IPS-18a (cell line): Measurements from ENCODE around the gene PACS2.
"Not testable (repeated sequence)": the region's sequence is repeated elsewhere in the genome, so short reads cannot be mapped to it uniquely, and the experiment has no call there.

Source experiments
- H3K27ac ChIP-seq: one replicate; pipeline ENCODE4 v1.5.1; 2013; ENCODE audit warnings: low read length
- H3K27me3 ChIP-seq: one replicate; pipeline ENCODE4 v1.6.1; 2013; ENCODE audit warnings: mild to moderate bottlenecking, low read length; ENCODE audit not compliant: control insufficient read depth, insufficient read depth
- H3K36me3 ChIP-seq: one replicate; pipeline ENCODE4 v1.6.1; 2013; ENCODE audit warnings: low read depth, low read length; ENCODE audit not compliant: control insufficient read depth
- H3K4me1 ChIP-seq: one replicate; pipeline ENCODE4 v1.6.1; 2013; ENCODE audit warnings: low read depth, low read length; ENCODE audit not compliant: control insufficient read depth
- H3K4me3 ChIP-seq: one replicate; pipeline ENCODE4 v1.5.1; 2013; ENCODE audit warnings: low read length
- H3K9ac ChIP-seq: one replicate; pipeline ENCODE4 v1.6.1; 2013; ENCODE audit warnings: mild to moderate bottlenecking, low read length, moderate library complexity
- H3K9me3 ChIP-seq: one replicate; pipeline ENCODE4 v1.6.1; 2013; ENCODE audit warnings: low read depth, low read length; ENCODE audit not compliant: control insufficient read depth

Gene PACS2

DNA sequence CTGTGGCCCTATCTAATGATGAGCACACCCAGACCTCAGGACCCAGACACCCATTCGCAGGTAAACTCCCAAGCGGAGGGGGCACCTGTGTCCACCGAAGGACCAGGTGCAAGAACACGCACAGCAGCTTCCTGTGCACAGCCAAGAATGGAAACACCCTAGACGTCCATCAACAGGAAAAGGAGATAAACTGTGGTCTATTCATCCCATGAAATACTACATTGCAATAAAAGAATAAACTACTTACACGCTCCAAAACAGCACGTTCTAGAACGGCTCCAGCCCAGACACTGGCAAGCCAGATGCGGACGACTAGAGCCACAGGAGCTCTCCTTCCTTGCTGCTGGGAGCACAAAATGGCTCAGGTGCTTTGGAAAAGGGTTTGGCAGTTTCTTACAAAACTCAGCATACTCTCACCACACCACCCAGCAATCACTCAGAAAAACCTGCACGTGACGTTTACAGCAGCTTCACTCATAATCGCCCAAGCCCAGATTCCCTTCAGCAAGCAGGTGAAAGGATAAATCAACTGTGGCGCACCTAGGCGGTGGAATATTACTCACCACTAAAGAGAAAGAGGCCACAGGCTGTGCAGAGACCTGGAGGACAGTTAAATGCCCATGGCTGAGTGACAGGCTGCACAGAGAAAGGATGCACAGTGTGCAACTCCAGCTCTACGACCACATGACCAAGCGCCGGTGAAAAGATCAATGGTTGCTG, 34.7 kb upstream of the PACS2 start:
- H3K27me3 ChIP-seq: no peaks in the 10 kb centered on the region
- peaks cover 4% of the 10 kb centered on the region for H3K4me1 ChIP-seq
- no peak overlapping the region for H3K4me3 ChIP-seq
- no peaks in the 10 kb centered on the region for H3K9me3 ChIP-seq
- no peak overlapping the region for H3K27ac ChIP-seq
- H3K9ac ChIP-seq: no peak overlapping the region
- H3K36me3 ChIP-seq: no peaks in the 10 kb centered on the region

DNA sequence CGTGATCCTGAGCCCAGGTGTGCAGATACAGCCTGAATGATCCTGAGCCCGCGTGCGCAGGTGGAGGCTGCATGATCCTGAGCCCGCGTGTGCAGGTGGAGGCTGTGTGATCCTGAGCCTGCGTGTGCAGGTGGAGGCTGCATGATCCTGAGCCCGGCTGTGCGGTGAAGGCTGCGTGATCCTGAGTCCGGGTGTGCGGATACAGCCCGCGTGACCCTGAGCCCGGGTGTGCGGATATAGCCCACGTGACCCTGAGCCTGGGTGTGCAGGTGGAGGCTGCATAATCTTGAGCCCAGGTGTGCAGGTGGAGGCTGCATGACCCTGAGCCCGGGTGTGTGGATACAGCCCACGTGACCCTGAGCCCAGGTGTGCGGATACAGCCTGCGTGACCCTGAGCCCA, 34.0 kb upstream of the PACS2 start:
- Histone ChIP-seq H3K27ac (no peak overlapping the region), H3K4me3 (no peak overlapping the region), H3K36me3 (no peaks in the 10 kb centered on the region), H3K27me3 (no peaks in the 10 kb centered on the region), H3K9ac (no peak overlapping the region), H3K9me3 (no peaks in the 10 kb centered on the region), H3K4me1 (peaks cover 4% of the 10 kb centered on the region)

DNA sequence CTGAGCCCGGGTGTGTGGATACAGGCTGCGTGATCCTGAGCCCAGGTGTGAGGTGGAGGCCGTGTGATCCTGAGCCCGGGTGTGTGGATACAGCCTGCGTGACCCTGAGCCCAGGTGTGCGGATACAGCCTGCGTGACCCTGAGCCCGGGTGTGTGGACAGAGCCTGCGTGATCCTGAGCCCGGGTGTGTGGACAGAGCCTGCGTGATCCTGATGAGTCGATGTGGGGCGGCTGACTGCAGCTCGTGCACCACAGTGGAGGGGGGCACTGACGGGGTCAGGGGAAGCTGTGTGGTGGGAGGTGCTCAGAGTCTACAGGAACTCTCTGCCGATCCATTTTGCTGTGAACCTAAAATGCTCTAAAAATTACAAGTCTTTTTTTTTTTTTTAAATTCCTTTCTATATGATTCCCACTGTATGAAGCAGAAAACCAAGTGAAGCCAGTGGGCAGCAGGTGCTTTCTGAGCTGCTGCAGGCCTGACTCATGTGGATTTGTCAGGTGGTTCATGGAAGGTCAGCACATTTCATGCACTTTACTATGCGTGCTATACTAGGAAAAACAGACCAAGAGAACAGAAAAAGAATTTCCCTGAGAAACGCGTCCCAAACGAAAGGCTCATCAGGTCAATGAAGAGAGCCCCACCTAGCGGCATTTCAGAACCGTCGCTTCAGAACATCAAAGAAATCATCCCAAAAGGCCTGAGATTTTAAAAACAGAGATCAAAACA, 33.0 kb upstream of the PACS2 start:
- Histone ChIP-seq H3K4me3 (no peak overlapping the region), H3K9me3 (no peaks in the 10 kb centered on the region), H3K9ac (no peak overlapping the region), H3K27me3 (no peaks in the 10 kb centered on the region), H3K27ac (no peak overlapping the region), H3K36me3 (no peaks in the 10 kb centered on the region), H3K4me1 (peaks cover 4% of the 10 kb centered on the region)

DNA sequence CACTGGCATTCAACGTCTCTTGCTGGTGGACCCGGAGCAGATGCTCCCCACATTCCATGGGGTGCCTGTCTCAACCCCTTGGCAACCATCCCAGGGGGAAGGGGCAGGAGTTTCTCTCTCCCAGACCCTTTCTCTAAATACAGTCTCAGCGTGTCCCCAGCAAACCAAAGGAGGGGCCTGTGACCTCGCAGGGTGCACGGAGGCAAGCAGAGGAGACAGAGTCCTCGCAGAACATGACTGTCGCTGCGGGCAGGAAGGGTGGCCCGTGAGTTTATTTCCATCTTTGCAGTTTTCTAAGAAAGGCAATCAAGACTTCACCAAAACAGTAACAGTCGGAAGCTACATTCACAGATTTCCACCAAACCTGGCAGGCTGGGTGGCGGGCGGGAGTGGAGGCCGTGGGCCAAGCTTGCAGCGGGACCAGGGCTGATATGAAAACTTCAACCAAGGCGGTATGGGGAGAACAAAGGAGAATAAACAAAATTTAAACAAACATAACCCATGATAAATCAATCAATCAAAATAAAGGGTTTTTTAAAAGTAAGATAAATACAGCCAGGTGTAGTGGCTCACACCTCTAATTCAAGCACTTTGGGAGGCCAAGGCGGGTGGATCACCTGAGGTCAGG, 32.3 kb upstream of the PACS2 start:
- Histone ChIP-seq H3K36me3 (no peaks in the 10 kb centered on the region), H3K4me3 (no peak overlapping the region), H3K27ac (no peak overlapping the region), H3K27me3 (no peaks in the 10 kb centered on the region), H3K9me3 (no peaks in the 10 kb centered on the region), H3K9ac (no peak overlapping the region), H3K4me1 (peaks cover 4% of the 10 kb centered on the region)

DNA sequence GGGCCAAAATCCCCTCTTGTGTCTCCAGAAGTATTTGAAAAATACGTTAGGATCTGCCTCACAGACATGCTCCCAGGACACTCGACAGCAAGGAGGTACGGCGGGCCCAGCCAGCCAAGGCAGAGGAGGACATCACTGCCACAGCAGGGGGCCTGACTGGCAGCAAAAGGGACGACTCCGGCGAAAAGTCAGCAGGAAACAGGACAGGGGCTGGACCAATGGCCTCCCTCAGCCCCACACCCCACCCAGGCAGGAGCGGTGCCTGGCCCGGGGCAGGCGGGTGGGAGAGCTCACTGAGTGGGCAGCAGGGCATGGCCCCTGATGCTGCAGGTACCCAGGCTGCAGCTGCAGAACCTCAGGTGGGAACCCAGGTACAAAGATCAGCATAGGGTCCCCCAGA, 31.5 kb upstream of the PACS2 start:
- Histone ChIP-seq H3K27me3 (no peaks in the 10 kb centered on the region), H3K9ac (no peak overlapping the region), H3K9me3 (no peaks in the 10 kb centered on the region), H3K27ac (no peak overlapping the region), H3K4me3 (no peak overlapping the region), H3K4me1 (peaks cover 4% of the 10 kb centered on the region), H3K36me3 (no peaks in the 10 kb centered on the region)

DNA sequence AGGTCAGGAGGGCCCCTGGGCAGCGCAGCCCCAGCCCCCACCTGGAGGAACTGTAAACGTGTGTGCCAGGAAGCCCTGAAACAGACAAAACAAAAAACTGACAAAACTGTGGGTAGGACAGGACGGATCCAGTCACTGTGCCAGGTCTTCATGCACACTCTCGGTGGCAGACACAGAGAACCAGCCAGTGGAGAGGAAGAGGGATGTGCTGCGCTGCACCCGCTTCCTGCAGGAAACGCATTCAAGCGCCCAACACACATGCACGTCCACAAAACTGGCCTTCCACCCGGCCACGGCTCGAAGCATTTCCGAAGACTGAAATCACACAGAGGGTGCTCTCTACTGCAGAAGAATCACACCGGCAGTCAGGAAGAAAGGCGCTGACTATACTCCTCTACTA, 30.6 kb upstream of the PACS2 start:
- Histone ChIP-seq H3K9ac (no peak overlapping the region), H3K9me3 (no peaks in the 10 kb centered on the region), H3K27ac (no peak overlapping the region), H3K4me3 (no peak overlapping the region), H3K27me3 (no peaks in the 10 kb centered on the region), H3K4me1 (peaks cover 4% of the 10 kb centered on the region), H3K36me3 (no peaks in the 10 kb centered on the region)

DNA sequence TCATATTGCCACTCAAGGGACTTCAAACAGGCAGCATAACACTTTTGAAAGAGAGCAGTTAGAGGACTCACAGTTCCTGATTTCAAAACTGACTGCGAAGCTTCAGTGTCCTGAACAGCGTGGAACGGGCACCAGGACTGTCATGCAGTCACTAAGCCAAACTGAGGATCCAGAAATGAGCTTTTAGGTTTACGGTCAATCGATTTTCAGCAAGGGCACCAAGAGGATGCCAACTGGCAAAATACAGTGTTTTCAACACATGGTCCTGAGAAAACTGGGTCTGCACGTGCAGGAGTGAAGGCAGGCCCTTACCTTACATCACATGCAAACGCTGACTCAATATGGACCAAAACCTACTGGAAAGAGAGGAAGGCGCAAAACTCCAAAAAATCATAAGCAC, 29.4 kb upstream of the PACS2 start:
- no peak overlapping the region for H3K4me3 ChIP-seq
- H3K9ac ChIP-seq: no peak overlapping the region
- H3K27me3 ChIP-seq: no peaks in the 10 kb centered on the region
- no peak overlapping the region for H3K27ac ChIP-seq
- no peaks in the 10 kb centered on the region for H3K36me3 ChIP-seq
- H3K4me1 ChIP-seq: peaks cover 4% of the 10 kb centered on the region
- no peaks in the 10 kb centered on the region for H3K9me3 ChIP-seq

DNA sequence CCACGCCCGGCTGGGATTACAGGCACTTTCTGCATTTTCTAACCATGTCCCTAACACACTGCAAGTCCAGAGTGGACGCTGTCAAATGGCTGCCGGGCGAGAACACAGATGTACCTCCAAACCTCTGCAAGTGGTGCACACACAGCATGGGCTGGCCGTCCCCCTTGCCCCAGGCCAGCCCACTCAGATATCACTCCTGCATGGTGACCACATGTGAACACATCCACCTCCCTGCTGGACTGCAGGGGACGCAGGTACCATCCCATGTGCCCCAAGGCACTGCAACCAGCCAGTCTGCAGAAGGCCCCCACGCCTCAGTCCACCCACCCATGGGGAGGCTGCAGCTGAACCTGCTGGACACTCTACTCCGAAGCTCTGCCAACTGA, 27.8 kb upstream of the PACS2 start:
- Histone ChIP-seq H3K4me1 (peaks cover 4% of the 10 kb centered on the region), H3K27ac (no peak overlapping the region), H3K36me3 (no peaks in the 10 kb centered on the region), H3K9me3 (no peaks in the 10 kb centered on the region), H3K4me3 (no peak overlapping the region), H3K27me3 (no peaks in the 10 kb centered on the region), H3K9ac (no peak overlapping the region)

DNA sequence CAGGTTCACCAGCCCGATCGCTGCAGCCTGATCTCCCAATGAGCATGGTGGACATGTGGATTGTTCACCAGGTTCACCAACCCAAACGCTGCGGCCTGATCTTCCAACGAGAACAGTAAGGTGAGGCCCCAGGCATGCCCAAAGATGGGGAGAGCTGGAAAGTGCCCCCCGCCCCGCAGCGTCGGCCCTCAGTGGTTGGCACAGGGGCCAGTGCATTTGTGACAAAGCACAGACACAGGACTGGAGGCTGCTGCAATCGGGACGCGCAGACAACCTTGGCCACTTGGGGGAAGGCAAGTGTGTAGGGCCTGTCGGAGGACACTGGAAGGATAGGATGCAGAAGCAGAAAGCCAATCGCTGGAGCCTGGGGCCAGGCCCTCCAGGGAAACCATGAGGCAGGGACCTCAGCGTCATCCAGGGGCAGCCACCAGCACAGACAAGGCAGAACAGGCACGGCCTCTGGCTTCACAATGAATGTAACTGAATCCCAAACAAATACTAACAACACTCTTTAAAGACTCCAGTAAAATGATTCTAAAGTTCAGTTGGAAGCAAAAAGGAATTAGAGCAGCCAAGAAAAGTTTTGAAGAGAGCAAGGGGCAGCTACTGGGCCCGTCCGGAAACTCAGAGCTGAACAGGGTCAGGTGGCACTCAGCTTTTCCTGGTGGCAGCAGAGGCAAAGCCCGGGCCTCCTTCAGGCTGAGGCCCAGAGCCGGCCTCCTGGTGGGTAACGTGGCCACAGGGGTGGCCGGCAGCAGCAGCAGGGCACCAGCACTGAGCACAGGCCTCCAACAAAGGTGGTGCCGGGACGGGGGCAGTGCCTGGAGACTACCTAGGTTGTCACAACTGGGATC, 27.1 kb upstream of the PACS2 start:
- Histone ChIP-seq H3K9me3 (no peaks in the 10 kb centered on the region), H3K27me3 (no peaks in the 10 kb centered on the region), H3K9ac (no peak overlapping the region), H3K36me3 (no peaks in the 10 kb centered on the region), H3K4me1 (peaks cover 4% of the 10 kb centered on the region), H3K4me3 (no peak overlapping the region), H3K27ac (no peak overlapping the region)

DNA sequence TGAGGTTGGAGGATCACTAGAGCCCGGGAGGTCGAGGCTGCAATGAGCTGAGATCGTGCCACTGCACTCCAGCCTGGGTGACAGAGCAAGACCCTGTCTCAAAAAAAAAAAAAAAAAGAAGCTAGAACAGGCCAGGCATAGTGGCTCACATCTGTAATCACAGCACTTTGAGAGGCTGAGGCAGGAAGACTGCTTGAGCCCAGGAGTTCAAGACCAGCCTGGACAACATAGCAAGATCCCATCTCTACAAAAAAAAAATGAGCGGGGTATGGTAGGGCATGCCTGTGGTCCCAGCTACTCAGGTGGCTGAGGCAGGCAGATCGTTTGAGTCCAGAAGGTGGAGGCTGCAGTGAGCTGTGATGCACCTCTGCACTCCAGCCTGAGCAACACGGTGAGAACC, 25.6 kb upstream of the PACS2 start:
- not testable (repeated sequence) for H3K4me1 ChIP-seq

DNA sequence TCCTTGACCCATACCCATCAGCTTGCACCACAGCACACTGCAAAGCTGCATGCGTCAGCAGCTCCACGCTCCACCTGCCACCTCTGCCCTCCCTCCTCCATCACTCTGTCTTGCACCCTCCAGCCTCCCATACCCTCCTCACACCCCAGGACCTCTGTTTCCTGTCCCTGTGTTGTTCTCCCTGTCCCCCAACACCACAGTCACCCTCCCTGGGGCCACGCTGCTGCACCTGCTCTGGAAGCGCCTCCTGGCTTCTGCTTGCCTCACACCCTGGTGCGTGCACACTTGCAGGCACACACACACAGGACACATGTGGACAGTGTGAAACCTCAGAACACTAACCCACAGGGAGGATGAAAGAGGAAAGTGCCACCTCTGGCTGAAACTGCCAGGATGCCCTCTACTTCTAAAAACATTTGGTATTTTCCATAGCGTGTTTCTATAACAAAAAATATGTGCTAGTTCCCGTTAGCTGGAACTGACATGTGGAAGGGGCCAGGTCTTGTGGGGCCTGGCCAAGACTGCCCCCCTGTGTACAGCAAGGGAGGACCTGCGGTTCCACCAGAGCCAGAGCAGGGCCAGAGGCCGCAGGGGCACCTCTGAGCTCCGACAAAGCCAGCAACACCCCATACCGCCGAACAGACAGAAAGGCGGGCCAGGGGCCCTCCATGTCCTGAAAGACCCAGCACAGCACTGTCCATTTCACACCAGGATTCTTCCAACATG, 23.8 kb upstream of the PACS2 start:
- H3K4me3 ChIP-seq: no peak overlapping the region

More for the DNA sequence above, 25.6 kb upstream of the PACS2 start:
- not testable (repeated sequence) for H3K9me3 ChIP-seq, H3K27me3 ChIP-seq, H3K36me3 ChIP-seq, H3K27ac ChIP-seq, H3K4me3 ChIP-seq, H3K9ac ChIP-seq

More for the DNA sequence above, 23.8 kb upstream of the PACS2 start:
- Histone ChIP-seq H3K4me1 (no peaks in the 10 kb centered on the region), H3K27ac (no peak overlapping the region), H3K36me3 (no peaks in the 10 kb centered on the region), H3K9ac (no peak overlapping the region), H3K27me3 (no peaks in the 10 kb centered on the region), H3K9me3 (no peaks in the 10 kb centered on the region)
